Thyroid gland (tissue), 4 donors: ENCODE results near the gene CRNKL1.

Experiments
- POLR2A ChIP-seq, 2 donors: fragments of 450-650 bp; IDR thresholded peaks; one replicate each; pipeline ENCODE4 v1.6.1; 2017; ENCODE audit warnings: antibody characterized with exemption in 2 of 2, mild to moderate bottlenecking in 2 of 2, moderate library complexity in 1 of 2
- TF ChIP-seq, protein P1 (sequence below), 6 experiments: fragments of 200-600 bp in 3 of 6; fragments of 450-650 bp in 3 of 6; sonication (generic) in 3 of 6; IDR thresholded peaks; one replicate each; pipeline ENCODE4 v1.5.1; 2016 to 2019; ENCODE audit warnings: antibody characterized with exemption in 6 of 6, mild to moderate bottlenecking in 2 of 6, inconsistent platforms in 1 of 6, moderate library complexity in 1 of 6

DNA sequence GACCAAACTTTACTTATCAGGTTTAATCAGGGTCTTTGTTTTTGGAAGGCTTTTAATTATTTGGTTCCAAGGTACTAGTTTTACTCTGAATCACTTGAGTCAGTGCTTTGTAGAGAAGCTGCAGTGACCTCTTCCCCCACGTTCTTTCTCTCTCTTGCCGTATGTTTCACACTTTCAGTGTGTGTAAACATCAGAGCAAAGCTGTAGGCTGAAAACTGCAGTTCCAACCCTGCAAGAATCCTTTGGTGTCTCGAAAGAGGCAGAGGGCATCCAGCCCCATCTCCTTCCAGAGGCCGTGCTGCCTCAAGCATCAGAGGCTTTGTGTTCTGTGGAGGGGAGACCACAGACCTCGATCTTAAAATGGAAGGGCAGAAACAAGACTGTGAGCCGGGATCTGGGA is 42.1 kb upstream of the CRNKL1 start:
- TF ChIP-seq, protein P1, sequence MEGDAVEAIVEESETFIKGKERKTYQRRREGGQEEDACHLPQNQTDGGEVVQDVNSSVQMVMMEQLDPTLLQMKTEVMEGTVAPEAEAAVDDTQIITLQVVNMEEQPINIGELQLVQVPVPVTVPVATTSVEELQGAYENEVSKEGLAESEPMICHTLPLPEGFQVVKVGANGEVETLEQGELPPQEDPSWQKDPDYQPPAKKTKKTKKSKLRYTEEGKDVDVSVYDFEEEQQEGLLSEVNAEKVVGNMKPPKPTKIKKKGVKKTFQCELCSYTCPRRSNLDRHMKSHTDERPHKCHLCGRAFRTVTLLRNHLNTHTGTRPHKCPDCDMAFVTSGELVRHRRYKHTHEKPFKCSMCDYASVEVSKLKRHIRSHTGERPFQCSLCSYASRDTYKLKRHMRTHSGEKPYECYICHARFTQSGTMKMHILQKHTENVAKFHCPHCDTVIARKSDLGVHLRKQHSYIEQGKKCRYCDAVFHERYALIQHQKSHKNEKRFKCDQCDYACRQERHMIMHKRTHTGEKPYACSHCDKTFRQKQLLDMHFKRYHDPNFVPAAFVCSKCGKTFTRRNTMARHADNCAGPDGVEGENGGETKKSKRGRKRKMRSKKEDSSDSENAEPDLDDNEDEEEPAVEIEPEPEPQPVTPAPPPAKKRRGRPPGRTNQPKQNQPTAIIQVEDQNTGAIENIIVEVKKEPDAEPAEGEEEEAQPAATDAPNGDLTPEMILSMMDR (IDR thresholded peaks at IDR 0.05): no peak
- no peak for TF ChIP-seq POLR2A (IDR thresholded peaks at IDR 0.05)
